Nephron (organoid): ENCODE measurements around the gene CFAP46.
"Not testable (repeated sequence)": the region's sequence is repeated elsewhere in the genome, so short reads cannot be mapped to it uniquely, and the experiment has no call there.

ENCODE experiments used
- H3K27ac Mint-ChIP-seq, 3 experiments: 2 replicates each; pipeline ENCODE4 v1.8.0; 2020; ENCODE audit warnings: mixed read lengths in 3 of 3, mild to moderate bottlenecking in 2 of 3, moderate library complexity in 1 of 3
- H3K27me3 Mint-ChIP-seq: 2 replicates; pipeline ENCODE4 v1.8.0; 2021; ENCODE audit warnings: low read depth, mild to moderate bottlenecking, moderate library complexity, mixed read lengths
- H3K36me3 Mint-ChIP-seq: 2 replicates; pipeline ENCODE4 v1.8.0; 2020; ENCODE audit warnings: low read depth, mixed read lengths
- H3K4me1 Mint-ChIP-seq: 2 replicates; pipeline ENCODE4 v1.8.0; 2020; ENCODE audit warnings: mixed read lengths
- H3K4me3 Mint-ChIP-seq, 3 experiments: 2 replicates each; pipeline ENCODE4 v1.8.0; 2020; ENCODE audit warnings: mild to moderate bottlenecking in 3 of 3, mixed read lengths in 3 of 3, moderate library complexity in 2 of 3
- H3K9me3 Mint-ChIP-seq: 2 replicates; pipeline ENCODE4 v1.8.0; 2020; ENCODE audit warnings: mixed read lengths
- CTCF ChIP-seq, 3 experiments: fragments of 200-600 bp; sonication (generic); IDR thresholded peaks; one replicate each; pipeline ENCODE4 v1.5.0; 2021; ENCODE audit warnings: antibody characterized with exemption in 3 of 3; ENCODE audit not compliant: unreplicated experiment in 3 of 3

CFAP46 gene

DNA sequence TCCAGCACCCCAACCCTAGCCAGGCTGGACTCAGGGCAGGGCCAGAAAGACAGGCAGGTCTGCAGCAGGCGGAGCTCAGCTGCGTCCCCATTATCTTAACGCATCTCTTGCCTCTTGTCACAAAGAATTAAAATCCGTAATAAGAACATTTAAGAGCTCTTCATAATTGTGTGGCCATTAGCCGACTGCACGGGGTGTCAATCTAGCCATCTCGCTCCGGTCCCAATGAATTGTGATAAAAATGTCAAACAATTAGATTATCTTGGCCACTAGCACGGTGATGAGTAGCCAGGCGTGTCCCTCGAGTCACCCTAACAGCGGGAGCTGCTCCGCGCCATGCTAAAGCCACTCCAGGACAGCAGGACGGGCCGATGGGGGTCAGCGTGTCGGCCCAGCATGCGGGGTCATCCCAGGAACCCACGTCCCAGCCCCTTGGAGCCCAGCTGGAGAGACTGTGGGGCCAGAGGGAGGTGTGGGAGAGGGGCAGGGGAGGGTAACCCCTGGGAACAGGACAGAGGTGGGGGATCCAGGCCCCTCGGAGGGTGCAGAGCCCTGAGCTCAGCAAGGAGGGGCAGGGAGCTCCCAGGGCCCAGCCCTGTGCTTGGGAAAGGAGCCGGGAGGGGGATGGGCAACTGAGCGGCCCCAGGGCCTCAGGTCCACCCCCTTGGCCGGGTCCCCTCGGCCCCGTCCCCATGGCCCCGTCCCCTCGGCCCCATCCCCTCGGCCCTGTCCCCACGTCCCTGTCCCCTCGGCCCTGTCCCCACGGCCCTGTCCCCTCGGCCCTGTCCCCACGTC, 138.8 kb downstream of the CFAP46 start:
- peaks cover 7% of the 10 kb centered on the region for H3K4me1 Mint-ChIP-seq
- no peak overlapping the region for H3K27ac Mint-ChIP-seq
- peaks cover 29% of the 10 kb centered on the region for H3K27me3 Mint-ChIP-seq
- no peak overlapping the region for H3K4me3 Mint-ChIP-seq
- H3K9me3 Mint-ChIP-seq = no peaks in the 10 kb centered on the region
- TF ChIP-seq CTCF (IDR thresholded peaks at IDR 0.05; ENCODE audit: unreplicated experiment in 3 of 3) = no peak
- H3K36me3 Mint-ChIP-seq = no peaks in the 10 kb centered on the region

- Mint-ChIP-seq H3K4me3 (no peak overlapping the region), H3K36me3 (no peaks in the 10 kb centered on the region), H3K27me3 (peaks cover 36% of the 10 kb centered on the region), H3K9me3 (no peaks in the 10 kb centered on the region), H3K27ac (no peak overlapping the region), H3K4me1 (peaks cover 7% of the 10 kb centered on the region)
- no peak for TF ChIP-seq CTCF (IDR thresholded peaks at IDR 0.05; ENCODE audit: unreplicated experiment in 3 of 3)
Measured at GRCh38 chr10:132802694-132803320, 139.6 kb downstream of the CFAP46 start.

DNA sequence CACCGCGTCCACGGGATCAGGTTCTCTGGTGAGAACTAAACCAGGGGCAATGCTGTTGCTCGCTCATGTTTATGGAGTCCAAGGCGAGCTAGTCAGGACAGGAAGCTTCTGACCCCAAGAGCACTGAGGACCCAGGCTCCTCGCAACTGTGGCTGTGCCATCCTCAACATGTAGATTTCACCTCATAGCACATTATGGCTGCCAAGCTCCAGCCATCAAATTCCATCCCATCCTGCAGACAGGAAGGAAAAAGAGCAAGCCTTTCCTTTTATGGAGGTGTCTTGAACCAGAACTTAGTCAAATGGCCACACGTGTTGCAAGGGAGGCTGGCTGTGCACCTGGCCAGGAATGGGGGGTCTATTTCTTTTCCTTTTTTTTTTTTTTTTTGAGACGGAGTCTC, 140.3 kb downstream of the CFAP46 start:
- Mint-ChIP-seq H3K36me3 (no peaks in the 10 kb centered on the region), H3K4me1 (peaks cover 7% of the 10 kb centered on the region), H3K27ac (no peak overlapping the region), H3K9me3 (no peaks in the 10 kb centered on the region), H3K4me3 (no peak overlapping the region), H3K27me3 (peaks cover 42% of the 10 kb centered on the region)
- TF ChIP-seq CTCF (IDR thresholded peaks at IDR 0.05; ENCODE audit: unreplicated experiment in 3 of 3) = no peak

- no peak for TF ChIP-seq CTCF (IDR thresholded peaks at IDR 0.05; ENCODE audit: unreplicated experiment in 3 of 3)
- H3K4me1 Mint-ChIP-seq = no peaks in the 10 kb centered on the region
- no peak overlapping the region for H3K27ac Mint-ChIP-seq
- no peaks in the 10 kb centered on the region for H3K9me3 Mint-ChIP-seq
- H3K27me3 Mint-ChIP-seq = peaks cover 54% of the 10 kb centered on the region
- no peak overlapping the region for H3K4me3 Mint-ChIP-seq
- H3K36me3 Mint-ChIP-seq = no peaks in the 10 kb centered on the region
Measured at GRCh38 chr10:132799865-132800264, 142.5 kb downstream of the CFAP46 start.

DNA sequence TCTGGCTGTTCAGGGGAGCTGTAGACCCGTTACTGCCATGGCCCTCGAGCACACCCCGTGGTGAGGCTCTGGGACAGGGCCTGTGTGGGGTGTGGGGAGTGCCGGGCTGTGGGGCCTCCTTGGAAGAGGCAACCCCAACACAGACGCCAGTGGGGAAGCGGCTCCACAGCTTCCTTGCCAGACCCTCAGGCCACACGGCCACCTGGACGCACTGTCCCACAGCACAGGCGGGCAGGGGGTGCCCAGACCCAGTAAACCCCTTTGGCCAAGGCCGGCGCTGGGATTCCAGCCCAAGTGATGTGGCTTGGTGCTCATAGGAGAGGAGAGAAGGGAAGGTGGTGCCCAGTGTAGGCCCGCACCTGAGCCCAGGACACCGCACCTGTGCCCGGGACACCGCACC, 143.5 kb downstream of the CFAP46 start:
- TF ChIP-seq CTCF (IDR thresholded peaks at IDR 0.05; ENCODE audit: unreplicated experiment in 3 of 3) = no peak

DNA sequence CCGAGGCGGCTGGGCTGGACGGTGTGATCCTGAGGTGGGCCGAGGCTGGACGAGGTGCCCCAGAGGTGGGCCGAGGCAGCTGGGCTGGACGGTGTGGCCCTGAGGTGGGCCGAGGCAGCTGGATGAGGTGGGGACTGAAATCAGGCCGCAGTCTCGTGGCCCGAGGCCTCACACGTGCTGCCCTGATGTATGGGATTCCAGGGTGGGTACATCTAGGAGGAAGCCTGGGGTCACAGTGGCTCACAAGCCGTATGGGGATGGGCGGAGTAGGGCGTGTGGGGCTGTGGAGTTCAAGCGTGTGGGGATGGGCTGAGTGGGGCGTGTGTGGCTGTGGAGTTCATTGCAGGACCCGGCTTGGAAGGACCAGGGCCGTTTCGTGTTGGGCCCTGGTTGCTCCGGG, 144.0 kb downstream of the CFAP46 start:
- no peak overlapping the region for H3K27ac Mint-ChIP-seq
- H3K36me3 Mint-ChIP-seq = no peaks in the 10 kb centered on the region
- H3K27me3 Mint-ChIP-seq = peaks cover 57% of the 10 kb centered on the region
- H3K9me3 Mint-ChIP-seq = no peaks in the 10 kb centered on the region
- H3K4me3 Mint-ChIP-seq = no peak overlapping the region
- TF ChIP-seq CTCF (IDR thresholded peaks at IDR 0.05; ENCODE audit: unreplicated experiment in 3 of 3) = no peak
- H3K4me1 Mint-ChIP-seq = no peaks in the 10 kb centered on the region

More for the DNA sequence above, 143.5 kb downstream of the CFAP46 start:
- Mint-ChIP-seq H3K36me3 (no peaks in the 10 kb centered on the region), H3K4me1 (no peaks in the 10 kb centered on the region), H3K4me3 (no peak overlapping the region), H3K27ac (no peak overlapping the region), H3K9me3 (no peaks in the 10 kb centered on the region), H3K27me3 (peaks cover 56% of the 10 kb centered on the region)

GRCh38 chr10:132797986-132798385, 144.4 kb downstream of the CFAP46 start:
- H3K4me1 Mint-ChIP-seq, H3K4me3 Mint-ChIP-seq, H3K9me3 Mint-ChIP-seq, H3K27ac Mint-ChIP-seq, H3K36me3 Mint-ChIP-seq: not testable (repeated sequence)
- H3K27me3 Mint-ChIP-seq = peaks cover 60% of the 10 kb centered on the region
